ENCODE results near the gene NCOA7.

Gene NCOA7

DNA sequence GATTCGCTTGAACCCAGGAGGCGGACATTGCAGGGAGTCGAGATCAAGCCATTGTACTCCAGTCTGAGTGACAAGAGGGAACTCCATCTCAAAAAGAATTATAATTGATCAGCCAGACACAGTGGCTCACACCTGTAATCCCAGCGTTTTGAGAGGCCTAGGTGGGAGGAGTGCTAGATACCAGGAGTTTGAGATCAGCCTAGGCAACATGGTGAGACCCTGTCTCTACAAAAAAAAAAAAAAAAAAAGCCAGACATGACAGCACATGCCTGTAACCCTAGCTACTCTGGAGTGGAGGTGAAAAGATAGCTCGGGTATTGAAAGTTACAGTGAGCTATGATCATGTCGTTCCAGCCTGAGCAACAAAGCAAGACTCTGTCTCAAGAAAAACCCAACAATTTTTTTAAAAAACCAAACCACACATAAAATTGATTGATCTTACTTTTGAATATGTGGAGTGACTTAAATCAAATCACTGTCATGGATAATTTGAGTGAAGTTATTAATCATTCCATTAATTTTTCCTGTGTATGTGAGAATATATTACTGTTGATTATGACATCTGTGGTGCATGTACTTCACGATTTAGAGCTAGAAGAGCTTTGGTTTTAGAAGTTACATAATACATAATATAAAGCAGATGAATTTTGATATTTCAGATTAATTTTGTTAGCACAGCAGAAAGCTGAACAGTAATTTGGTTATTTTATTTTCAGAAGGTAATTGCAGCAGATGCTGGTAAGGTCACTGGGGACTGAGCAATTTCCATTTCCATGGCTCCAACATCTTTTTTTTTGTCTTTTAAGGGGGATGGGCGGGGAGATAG, 34.4 kb downstream of the NCOA7 start:
- Mint-ChIP-seq H3K27ac (no peak overlapping the region), H3K36me3 (ENCODE audit: low read depth) (peaks cover 42% of the 10 kb centered on the region), H3K4me3 (no peak overlapping the region), H3K27me3 (no peaks in the 10 kb centered on the region), H3K9me3 (peaks cover 2% of the 10 kb centered on the region), H3K4me1 (ENCODE audit: low read depth) (peaks cover 50% of the 10 kb centered on the region)
- DNase-seq, result no peak

DNA sequence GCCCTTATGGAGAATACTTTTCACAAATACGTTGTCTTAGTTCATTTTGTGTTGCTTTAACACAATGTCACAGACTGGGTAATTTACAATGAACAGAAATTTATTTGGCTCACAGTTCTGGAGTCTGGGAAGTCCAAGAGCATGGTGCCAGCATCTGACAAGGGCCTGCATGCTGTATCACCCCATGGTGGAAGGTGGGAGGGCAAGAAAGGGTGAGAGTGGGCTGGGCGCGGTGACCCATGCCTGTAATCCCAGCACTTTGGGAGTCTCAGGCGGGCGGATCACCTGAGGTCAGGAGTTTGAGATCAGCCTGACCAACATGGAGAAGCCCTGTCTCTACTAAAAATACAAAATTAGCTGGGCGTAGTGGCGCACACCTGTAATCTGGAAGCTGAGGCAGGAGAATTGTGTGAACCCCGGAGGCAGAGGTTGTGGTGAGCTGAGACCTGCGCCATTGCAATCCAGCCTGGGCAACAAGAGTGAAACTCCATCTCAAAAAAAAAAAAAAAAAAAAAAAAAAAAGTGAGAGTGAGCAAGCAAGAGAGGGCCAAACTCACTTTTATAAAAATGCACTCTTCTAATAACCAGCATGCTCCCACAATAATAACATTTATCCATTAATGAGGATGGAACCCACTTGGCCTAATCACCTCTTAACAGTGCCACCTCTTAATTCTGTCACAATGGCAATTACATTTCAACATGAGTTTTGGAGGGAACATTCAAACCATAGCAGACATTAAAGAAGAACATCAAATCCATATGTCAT, 36.1 kb downstream of the NCOA7 start:
- no peak overlapping the region for H3K4me3 Mint-ChIP-seq
- peak overlapping the region; percentile 38 for H3K27ac Mint-ChIP-seq
- peaks cover 31% of the 10 kb centered on the region for H3K36me3 Mint-ChIP-seq (ENCODE audit: low read depth)
- DNase-seq, result no peak
- peaks cover 2% of the 10 kb centered on the region for H3K9me3 Mint-ChIP-seq
- H3K27me3 Mint-ChIP-seq, result no peaks in the 10 kb centered on the region
- peaks cover 52% of the 10 kb centered on the region for H3K4me1 Mint-ChIP-seq (ENCODE audit: low read depth)

DNA sequence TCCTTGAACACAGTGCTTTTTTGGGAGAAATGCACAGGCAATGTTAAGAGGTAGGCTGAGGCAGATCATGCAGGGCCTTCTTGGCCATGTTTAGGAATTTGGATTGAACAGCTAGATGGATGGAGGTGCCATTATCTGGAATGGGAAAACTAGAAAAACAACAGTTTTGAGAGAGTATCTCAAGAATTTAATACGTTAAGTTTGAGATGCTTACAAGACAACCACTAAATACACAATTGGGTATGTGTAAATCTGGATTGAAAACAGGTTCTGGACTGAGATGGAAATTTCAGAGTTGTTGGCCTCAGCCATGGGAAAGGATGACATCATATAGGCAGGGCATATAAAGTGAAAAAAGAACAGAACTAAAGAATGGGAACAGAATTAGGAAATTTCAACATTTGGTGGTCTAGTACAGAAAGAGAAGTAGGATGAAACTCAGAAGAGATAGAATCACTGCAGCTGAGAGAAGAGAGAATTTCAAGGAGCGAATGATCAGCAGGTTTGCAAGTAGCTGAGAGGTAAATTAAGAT, 37.1 kb downstream of the NCOA7 start:
- H3K4me3 Mint-ChIP-seq, result no peak overlapping the region
- peaks cover 26% of the 10 kb centered on the region for H3K36me3 Mint-ChIP-seq (ENCODE audit: low read depth)
- no peak for DNase-seq
- H3K9me3 Mint-ChIP-seq, result peaks cover 2% of the 10 kb centered on the region
- H3K27me3 Mint-ChIP-seq, result no peaks in the 10 kb centered on the region
- H3K27ac Mint-ChIP-seq, result no peak overlapping the region
- peaks cover 56% of the 10 kb centered on the region for H3K4me1 Mint-ChIP-seq (ENCODE audit: low read depth)

DNA sequence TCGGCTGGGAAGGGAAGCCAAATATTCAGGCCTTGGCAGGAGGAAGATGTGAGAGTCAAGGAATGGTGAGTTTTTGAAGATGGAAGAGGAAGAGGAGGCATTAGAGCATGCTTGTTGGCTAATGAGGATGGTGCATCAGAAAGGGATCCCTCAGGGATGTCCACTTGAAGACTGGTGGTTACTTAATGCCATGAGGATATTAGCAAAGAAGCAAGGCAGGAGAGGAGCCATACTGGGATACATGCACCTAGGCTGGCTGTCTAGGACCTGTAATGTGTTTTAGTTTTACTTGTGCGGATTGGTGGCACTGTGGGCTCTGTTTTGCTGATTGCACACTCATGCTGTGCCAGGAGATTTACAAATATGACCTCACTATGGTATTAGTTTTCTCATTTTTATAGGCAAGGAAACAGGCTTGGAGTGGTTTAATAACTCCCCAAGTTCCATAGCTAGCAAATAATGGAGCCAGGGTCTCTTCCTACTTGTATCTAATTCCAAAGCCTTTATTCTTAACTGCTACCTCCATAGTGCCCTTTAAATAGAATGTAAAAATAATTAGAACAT, 37.8 kb downstream of the NCOA7 start:
- no peak for DNase-seq
- Mint-ChIP-seq H3K27ac (no peak overlapping the region), H3K9me3 (peaks cover 2% of the 10 kb centered on the region), H3K36me3 (ENCODE audit: low read depth) (peaks cover 25% of the 10 kb centered on the region), H3K27me3 (no peaks in the 10 kb centered on the region), H3K4me3 (no peak overlapping the region), H3K4me1 (ENCODE audit: low read depth) (peaks cover 62% of the 10 kb centered on the region)

GRCh38 chr6:125829433-125829832, 38.7 kb downstream of the NCOA7 start:
- H3K27ac Mint-ChIP-seq, result no peak overlapping the region
- no peaks in the 10 kb centered on the region for H3K27me3 Mint-ChIP-seq
- H3K9me3 Mint-ChIP-seq, result peaks cover 2% of the 10 kb centered on the region
- peaks cover 69% of the 10 kb centered on the region for H3K4me1 Mint-ChIP-seq (ENCODE audit: low read depth)
- H3K4me3 Mint-ChIP-seq, result no peak overlapping the region
- peaks cover 25% of the 10 kb centered on the region for H3K36me3 Mint-ChIP-seq (ENCODE audit: low read depth)
- no peak for DNase-seq

DNA sequence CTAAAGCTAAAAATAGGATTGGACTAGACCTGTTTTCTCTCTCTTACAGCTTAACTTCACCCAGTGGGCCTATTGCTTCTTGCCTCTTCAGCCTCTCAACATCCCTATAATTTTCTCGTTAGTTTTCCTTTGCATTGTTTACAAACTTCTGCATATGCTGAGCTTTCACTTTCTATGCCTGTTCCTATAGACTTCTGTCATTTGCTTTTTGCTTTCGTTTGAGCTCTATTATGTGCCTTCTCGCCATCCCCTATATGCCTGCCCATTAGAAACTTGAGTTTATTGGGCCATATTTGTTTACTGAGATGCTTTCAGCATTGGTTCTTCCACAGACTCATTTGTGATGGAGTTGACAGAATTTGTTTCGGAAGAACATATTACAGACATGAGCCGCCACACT, 40.9 kb downstream of the NCOA7 start:
- Mint-ChIP-seq H3K4me3 (peak overlapping the region; percentile 10), H3K4me1 (ENCODE audit: low read depth) (peaks cover 69% of the 10 kb centered on the region), H3K27ac (peak overlapping the region; percentile 38), H3K36me3 (ENCODE audit: low read depth) (peaks cover 17% of the 10 kb centered on the region), H3K27me3 (no peaks in the 10 kb centered on the region), H3K9me3 (peaks cover under 1% of the 10 kb centered on the region)
- no peak for DNase-seq

DNA sequence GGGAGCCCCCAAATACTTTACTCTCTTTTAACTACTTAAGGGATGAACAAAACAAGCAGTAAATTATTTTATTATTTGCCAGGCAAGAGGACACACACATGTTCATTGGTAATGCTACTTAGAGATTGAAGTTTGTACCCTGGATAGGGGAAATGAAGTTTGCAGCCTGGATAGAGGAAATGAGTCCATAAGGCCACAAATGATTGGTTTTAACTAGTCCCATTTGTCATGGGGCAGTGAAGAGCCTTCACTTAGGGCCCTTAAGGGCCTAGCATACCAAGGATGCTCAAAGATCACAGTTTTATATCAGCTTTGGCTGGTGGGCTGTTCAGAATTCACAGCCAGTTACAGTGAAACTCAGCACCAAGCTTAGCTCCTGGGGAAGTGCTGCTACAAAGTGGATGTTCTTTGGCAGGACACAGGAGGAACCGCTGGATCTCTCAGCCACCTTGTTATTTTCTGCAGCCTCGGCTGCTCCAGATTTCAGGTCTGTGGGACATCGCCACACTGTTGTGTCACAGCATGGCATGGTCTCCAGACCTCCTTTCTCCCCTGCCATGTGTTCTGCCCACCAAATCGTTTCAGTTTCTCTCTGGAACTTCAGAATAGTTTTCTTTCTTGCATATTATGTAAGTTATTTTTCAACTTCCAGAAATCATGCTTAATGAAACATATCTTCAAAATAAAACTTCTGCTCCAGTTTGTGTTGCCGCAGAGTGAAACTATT, 41.8 kb downstream of the NCOA7 start:
- no peak overlapping the region for H3K4me3 Mint-ChIP-seq
- H3K4me1 Mint-ChIP-seq (ENCODE audit: low read depth), result peaks cover 64% of the 10 kb centered on the region
- H3K27ac Mint-ChIP-seq, result peak overlapping the region; percentile 15

GRCh38 chr6:125834348-125834747, 43.6 kb downstream of the NCOA7 start:
- H3K4me1 Mint-ChIP-seq (ENCODE audit: low read depth), result peaks cover 54% of the 10 kb centered on the region
- no peak overlapping the region for H3K4me3 Mint-ChIP-seq
- peaks cover 19% of the 10 kb centered on the region for H3K36me3 Mint-ChIP-seq (ENCODE audit: low read depth)
- DNase-seq, result no peak
- no peaks in the 10 kb centered on the region for H3K9me3 Mint-ChIP-seq
- H3K27me3 Mint-ChIP-seq, result no peaks in the 10 kb centered on the region
- peak overlapping the region; percentile 41 for H3K27ac Mint-ChIP-seq

More for the DNA sequence above, 41.8 kb downstream of the NCOA7 start:
- Mint-ChIP-seq H3K36me3 (ENCODE audit: low read depth) (peaks cover 10% of the 10 kb centered on the region), H3K27me3 (no peaks in the 10 kb centered on the region), H3K9me3 (no peaks in the 10 kb centered on the region)
- DNase-seq, result no peak

- no peaks in the 10 kb centered on the region for H3K9me3 Mint-ChIP-seq
- no peak for DNase-seq
- no peaks in the 10 kb centered on the region for H3K27me3 Mint-ChIP-seq
- H3K27ac Mint-ChIP-seq, result no peak overlapping the region
- H3K4me3 Mint-ChIP-seq, result no peak overlapping the region
- peaks cover 45% of the 10 kb centered on the region for H3K4me1 Mint-ChIP-seq (ENCODE audit: low read depth)
- peaks cover 19% of the 10 kb centered on the region for H3K36me3 Mint-ChIP-seq (ENCODE audit: low read depth)
These were observed 44.5 kb downstream of the NCOA7 start for GRCh38 chr6:125835221-125835744.

- peaks cover 19% of the 10 kb centered on the region for H3K36me3 Mint-ChIP-seq (ENCODE audit: low read depth)
- peaks cover 37% of the 10 kb centered on the region for H3K4me1 Mint-ChIP-seq (ENCODE audit: low read depth)
- no peak for DNase-seq
- no peaks in the 10 kb centered on the region for H3K27me3 Mint-ChIP-seq
- no peak overlapping the region for H3K27ac Mint-ChIP-seq
- no peaks in the 10 kb centered on the region for H3K9me3 Mint-ChIP-seq
- H3K4me3 Mint-ChIP-seq, result no peak overlapping the region
These were observed 45.7 kb downstream of the NCOA7 start for GRCh38 chr6:125836466-125836865.

DNA sequence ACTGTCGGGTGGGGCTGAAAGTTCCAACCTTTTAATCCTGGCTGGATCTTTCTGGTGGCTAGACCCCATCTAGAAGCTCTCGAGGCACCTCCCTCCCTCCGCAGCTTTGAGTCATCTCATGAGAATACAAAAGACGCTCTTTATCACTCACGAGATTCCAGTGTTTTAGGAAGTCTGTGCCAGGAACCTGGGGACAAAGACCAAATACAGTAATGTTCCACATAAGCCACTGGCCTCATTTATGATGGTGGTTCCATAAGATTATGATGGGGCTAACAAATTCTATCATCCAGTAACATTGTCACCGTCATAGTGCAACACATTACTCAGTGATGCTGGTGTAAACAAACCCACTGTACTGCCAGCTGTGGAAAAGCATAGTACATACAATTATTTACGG, 48.7 kb downstream of the NCOA7 start:
- no peak for DNase-seq

GRCh38 chr6:125839879-125840278, 49.1 kb downstream of the NCOA7 start:
- H3K27me3 Mint-ChIP-seq, result no peaks in the 10 kb centered on the region
- H3K4me1 Mint-ChIP-seq (ENCODE audit: low read depth), result peaks cover 18% of the 10 kb centered on the region
- peaks cover 24% of the 10 kb centered on the region for H3K36me3 Mint-ChIP-seq (ENCODE audit: low read depth)
- DNase-seq, result no peak
- no peak overlapping the region for H3K4me3 Mint-ChIP-seq
- no peaks in the 10 kb centered on the region for H3K9me3 Mint-ChIP-seq
- no peak overlapping the region for H3K27ac Mint-ChIP-seq

More for the DNA sequence above, 48.7 kb downstream of the NCOA7 start:
- H3K9me3 Mint-ChIP-seq, result no peaks in the 10 kb centered on the region
- no peaks in the 10 kb centered on the region for H3K27me3 Mint-ChIP-seq
- peaks cover 22% of the 10 kb centered on the region for H3K4me1 Mint-ChIP-seq (ENCODE audit: low read depth)
- no peak overlapping the region for H3K27ac Mint-ChIP-seq
- H3K4me3 Mint-ChIP-seq, result no peak overlapping the region
- peaks cover 21% of the 10 kb centered on the region for H3K36me3 Mint-ChIP-seq (ENCODE audit: low read depth)

GRCh38 chr6:125841356-125842090, 50.8 kb downstream of the NCOA7 start:
- DNase-seq, result no peak
- Mint-ChIP-seq H3K9me3 (no peaks in the 10 kb centered on the region), H3K36me3 (ENCODE audit: low read depth) (peaks cover 28% of the 10 kb centered on the region), H3K27me3 (no peaks in the 10 kb centered on the region), H3K27ac (no peak overlapping the region), H3K4me1 (ENCODE audit: low read depth) (peaks cover 14% of the 10 kb centered on the region), H3K4me3 (no peak overlapping the region)

Measured in activated T-cell treated with anti-CD3 and anti-CD28 coated beads, Interleukin-2, amount 50 U/mL, for 24 hours (primary cell).